HG02588 (cell line): ENCODE measurements around the gene HNRNPDL.
"Not testable (repeated sequence)": the region's sequence is repeated elsewhere in the genome, so short reads cannot be mapped to it uniquely, and the experiment has no call there.

ENCODE experiments used
- ATAC-seq: cut with Tn5 transposase; IDR thresholded peaks from one replicate; pipeline ENCODE4 v1.9.1; 2021; ENCODE audit warnings: mild to moderate bottlenecking, moderate library complexity; ENCODE audit not compliant: unreplicated experiment

Gene HNRNPDL

GRCh38 chr4:82433791-82434190, 3.5 kb upstream of the HNRNPDL start:
- no peak for ATAC-seq

- ATAC-seq, result no peak
Measured at GRCh38 chr4:82432596-82432995, 2.3 kb upstream of the HNRNPDL start.

DNA sequence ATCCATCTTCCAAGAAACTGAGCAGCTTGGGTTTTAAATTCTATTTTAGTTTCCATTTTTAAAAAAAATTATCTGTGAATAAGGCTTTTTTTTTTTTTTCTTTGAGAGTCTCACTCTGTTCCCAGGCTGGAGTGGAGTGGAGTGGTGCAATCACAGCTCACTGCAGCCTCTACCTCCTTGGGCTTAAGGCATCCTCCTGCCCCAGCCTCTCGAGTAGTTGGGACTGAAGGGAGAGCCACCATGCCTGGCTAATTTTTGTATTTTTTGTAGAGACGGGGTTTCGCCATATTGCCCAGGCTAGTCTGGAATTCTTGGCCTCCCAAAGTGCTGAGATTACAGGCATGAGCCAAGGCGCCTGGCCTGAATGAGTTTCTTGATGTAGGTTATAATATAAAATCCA, 1.6 kb upstream of the HNRNPDL start:
- ATAC-seq, result no peak

- no peak for ATAC-seq
Measured at GRCh38 chr4:82430964-82431745, 893 bp upstream of the HNRNPDL start.

DNA sequence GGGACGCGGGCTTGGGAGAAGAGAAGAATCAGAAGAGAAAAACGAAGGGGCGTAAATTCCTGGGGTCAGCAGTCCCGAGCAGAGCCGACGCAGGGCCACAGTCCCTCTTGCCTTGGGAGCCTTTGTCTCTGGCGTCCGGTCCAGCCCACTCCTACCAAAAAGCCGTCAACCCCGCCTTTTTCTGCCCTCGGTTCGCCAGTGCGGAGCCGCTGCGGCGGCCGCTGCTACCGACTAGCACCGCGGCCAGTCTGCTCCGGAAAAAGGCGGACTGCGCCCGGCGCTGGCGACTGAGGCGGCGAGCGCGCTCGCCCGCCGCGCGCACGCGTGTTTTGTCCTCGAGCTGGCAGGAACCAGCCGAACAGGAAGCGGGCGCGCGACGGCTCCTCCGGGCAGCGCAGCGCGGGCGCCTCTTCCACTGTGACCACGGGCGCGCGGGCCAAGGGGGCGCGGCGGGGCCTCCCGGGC, 502 bp downstream of the HNRNPDL start:
- peak; percentile 11 for ATAC-seq

DNA sequence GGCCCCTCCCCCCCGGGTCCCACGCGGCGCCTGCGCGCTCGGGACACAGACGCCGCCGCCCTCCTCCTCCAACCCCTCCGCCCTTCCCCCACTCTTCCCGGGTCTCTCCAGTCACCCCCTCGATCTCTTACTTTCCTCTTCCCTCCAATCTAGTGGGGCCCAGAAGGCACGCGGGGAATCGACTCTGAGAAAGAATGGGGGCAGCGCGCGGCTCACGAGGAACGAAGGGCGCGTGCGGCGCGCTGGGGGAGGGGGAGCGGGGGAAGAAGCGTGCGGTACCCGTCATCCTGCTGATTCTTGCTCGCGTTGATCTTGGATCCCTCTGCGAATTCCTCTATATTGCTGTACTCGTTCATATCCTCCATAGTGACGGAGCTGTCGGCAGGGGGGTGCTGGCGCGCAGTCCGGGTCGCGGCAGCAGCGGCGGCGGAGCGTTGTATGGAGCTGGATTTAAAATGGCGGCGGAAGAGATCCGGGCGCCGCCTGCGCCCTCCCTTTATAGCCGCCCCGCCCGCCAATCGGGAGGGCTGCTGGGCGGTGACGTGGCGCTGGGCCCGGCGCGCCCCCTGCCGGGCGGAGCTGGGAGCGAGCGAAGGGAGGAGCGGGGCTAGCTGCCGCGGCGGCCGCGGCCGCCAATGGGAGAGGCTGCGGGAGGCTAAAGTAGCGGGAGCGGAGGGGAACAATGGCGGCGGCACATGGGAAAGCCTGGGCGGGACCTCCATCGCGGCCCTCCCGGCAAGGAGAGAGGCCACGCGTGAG, 1.1 kb downstream of the HNRNPDL start:
- ATAC-seq, result peak; percentile 55

DNA sequence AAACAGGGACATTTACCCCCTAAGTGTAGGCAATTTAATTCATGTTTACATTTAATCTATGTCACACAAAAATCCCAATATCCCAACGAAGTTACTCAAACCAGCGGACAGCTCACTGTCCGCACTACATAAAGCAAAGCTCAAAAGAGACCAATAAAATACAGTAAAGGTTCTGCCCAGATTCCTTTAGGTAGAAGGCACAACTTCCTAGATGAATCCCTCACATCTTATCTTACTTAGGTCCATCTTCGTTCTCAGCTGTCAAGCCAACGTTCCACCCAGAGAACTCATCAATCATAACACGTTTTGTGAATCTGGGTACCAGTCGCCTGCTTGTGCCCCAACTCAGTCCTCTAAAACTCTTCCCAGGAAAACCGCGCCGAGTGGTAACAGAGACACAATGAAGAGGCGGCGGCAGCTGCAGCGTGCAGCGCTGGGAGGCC, 1.7 kb downstream of the HNRNPDL start:
- no peak for ATAC-seq

- ATAC-seq, result no peak
Measured at GRCh38 chr4:82425478-82425877, 4.8 kb downstream of the HNRNPDL start.

DNA sequence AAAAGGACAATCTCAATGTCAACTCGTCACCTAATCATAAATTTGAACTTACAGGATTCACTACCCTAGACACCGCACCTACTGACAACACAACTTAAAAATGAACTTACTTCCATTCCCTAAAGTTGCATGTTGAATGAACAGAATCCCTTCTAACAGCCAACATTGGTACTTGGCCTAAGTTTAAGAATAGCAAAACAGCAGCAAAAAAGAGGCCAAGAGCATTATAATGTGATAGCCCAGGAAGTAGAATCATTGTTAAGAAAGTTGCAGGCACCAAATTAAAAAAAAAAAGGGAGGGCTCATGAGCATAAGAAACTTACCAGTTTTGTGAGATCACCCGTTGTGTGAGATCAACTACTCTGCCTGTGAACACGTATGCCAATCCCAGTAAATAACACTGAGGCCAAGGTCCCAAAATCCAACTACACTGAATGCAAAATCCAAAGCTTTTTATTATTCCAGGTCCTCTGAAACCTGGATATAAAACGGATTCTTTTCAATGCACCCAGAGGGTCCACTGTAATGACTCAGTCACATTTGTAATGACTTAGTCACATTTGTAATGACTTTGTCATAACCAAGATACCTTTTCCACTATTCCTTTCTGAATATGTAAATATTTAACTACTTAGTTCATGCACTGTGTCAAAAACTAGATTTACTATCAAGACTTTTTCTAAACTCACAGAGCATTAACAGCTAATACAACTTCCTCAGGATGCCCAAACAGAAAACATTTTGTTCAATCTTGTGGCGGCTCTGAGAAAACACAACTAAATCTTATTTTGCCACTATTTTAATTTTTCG, 6.8 kb downstream of the HNRNPDL start:
- ATAC-seq, result no peak

GRCh38 chr4:82422616-82423015, 7.6 kb downstream of the HNRNPDL start:
- ATAC-seq, result no peak

GRCh38 chr4:82421796-82422560, 8.3 kb downstream of the HNRNPDL start:
- ATAC-seq, result no peak

DNA sequence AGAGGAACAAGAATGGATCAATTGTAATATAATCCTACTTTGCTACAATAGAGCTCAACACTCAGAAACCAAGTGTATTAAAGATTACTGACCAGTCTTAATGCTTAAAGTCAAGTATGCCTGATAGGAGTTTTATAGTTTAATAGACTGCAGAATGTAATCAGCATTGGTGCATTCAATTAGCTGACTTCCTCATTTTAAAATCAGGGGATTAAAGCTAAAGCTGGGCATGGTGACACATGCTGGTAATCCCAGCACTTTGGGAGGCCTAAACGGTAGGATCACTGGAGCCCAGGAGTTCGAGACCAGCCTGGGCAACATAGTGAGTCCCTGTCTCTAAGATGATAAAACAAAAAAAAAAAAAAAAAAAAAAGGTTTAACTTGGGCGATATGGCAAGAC, 10.8 kb downstream of the HNRNPDL start:
- no peak for ATAC-seq

GRCh38 chr4:82415922-82416365, 14.3 kb downstream of the HNRNPDL start:
- no peak for ATAC-seq

GRCh38 chr4:82415061-82415460, 15.2 kb downstream of the HNRNPDL start:
- ATAC-seq, result not testable (repeated sequence)

GRCh38 chr4:82403725-82404124, 26.5 kb downstream of the HNRNPDL start:
- ATAC-seq, result no peak

DNA sequence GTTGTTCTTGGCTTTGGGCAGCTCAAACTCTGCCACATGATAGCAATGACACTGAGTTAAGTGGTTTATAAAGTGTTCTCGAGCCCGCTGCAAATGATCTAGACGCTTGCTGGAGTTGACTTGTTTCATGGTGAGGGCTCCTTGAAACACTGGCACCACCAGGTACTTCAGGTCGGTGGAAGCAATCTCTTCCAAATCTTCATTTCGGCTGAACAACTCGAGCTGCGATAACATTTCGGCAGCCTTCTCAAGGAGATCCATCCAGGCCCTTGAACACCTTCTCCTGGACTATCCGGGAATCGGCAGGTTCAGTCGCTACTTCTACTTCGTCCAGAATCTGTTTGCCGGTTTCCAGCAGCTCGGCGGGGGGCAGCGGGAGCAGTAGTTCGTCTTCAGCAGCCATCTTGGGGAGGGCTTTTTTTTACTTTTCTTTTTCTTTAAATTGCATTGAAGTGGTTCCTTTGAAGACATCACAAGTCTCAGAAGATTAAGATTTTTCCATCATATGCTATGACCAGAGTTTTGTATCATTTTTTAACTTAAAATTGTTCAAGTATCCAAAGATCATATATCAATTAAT, 28.0 kb downstream of the HNRNPDL start:
- ATAC-seq, result no peak

DNA sequence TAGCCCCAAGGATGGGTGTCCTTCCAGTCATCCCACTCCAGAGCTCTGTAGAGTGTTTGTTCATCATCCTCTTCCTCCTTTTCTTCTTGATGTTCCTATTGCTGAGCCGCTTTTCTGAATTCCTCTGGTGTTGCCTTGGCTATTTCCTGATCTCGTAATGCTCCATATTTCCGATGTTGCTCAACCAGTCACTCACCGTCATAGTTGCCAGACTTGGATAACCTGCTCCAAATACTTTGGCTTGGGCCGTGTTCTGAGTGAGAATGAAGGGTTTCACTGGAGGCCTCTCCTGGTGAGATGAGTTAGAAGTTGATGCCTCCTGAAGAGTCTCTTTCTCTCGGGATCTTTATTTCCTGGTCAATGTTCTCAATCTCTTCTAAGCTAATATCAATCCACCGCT, 28.7 kb downstream of the HNRNPDL start:
- no peak for ATAC-seq

DNA sequence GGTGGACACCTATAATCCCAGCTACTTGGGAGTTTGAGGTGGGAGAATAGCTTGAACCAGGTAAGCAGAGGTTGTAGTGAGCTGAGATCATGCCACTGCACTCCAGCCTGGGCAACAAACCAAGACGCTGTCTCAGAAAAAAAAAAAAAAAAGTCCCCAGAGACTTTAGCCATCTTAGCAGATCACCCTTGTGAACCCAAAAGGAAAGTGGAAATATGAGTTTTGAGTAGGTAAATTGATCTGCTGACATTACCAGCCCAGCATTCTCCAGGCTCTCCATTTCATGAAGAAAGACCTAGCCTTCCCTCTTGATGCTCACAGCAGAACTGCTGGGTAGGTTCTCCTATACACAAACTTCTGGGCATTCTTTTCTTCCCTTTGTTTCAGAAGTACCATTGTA, 32.0 kb downstream of the HNRNPDL start:
- ATAC-seq, result no peak

- no peak for ATAC-seq
Measured at GRCh38 chr4:82397527-82397926, 32.7 kb downstream of the HNRNPDL start.

GRCh38 chr4:82394896-82395295, 35.4 kb downstream of the HNRNPDL start:
- no peak for ATAC-seq
